Breast epithelium (tissue), 3 donors: ENCODE measurements around the gene SHB.

Experiments used
- POLR2AphosphoS5 ChIP-seq, 3 donors: sonication (generic); formaldehyde crosslinking; IDR thresholded peaks; one replicate each; pipeline ENCODE4 v1.6.1; 2017; ENCODE audit warnings: antibody characterized with exemption in 3 of 3
- TF ChIP-seq, protein P1 (sequence below), 3 donors: fragments of 450-650 bp; IDR thresholded peaks; one replicate each; pipeline ENCODE4 v1.5.1; 2016 to 2017; ENCODE audit warnings: antibody characterized with exemption in 3 of 3, mild to moderate bottlenecking in 3 of 3, moderate library complexity in 3 of 3

DNA sequence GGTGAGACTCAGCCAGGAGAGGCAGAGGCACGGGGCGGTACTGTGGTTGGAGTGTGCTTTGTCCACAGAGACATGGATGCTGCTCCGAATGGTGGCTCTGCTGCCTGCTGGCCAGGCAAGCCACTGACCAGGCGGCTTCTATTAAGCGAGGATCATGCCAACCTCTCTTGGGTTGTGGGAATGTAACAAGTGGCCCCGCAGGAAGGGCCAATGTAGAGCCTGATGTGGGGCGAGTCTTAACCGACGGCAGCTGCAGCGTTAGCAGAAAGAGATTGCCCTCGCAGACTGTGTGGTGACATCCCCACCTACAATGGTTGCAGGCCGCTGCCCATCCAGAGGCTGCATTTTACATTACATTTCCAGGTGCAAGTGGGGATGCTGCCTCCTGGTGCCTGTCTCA is 118.5 kb downstream of the SHB start:
- TF ChIP-seq POLR2AphosphoS5 (IDR thresholded peaks at IDR 0.05) = no peak
- TF ChIP-seq, protein P1, sequence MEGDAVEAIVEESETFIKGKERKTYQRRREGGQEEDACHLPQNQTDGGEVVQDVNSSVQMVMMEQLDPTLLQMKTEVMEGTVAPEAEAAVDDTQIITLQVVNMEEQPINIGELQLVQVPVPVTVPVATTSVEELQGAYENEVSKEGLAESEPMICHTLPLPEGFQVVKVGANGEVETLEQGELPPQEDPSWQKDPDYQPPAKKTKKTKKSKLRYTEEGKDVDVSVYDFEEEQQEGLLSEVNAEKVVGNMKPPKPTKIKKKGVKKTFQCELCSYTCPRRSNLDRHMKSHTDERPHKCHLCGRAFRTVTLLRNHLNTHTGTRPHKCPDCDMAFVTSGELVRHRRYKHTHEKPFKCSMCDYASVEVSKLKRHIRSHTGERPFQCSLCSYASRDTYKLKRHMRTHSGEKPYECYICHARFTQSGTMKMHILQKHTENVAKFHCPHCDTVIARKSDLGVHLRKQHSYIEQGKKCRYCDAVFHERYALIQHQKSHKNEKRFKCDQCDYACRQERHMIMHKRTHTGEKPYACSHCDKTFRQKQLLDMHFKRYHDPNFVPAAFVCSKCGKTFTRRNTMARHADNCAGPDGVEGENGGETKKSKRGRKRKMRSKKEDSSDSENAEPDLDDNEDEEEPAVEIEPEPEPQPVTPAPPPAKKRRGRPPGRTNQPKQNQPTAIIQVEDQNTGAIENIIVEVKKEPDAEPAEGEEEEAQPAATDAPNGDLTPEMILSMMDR (IDR thresholded peaks at IDR 0.05) = no peak
